ENCODE results near the gene GNA14. TPM values are rescaled to one million over a fixed set of nuclear protein-coding genes. Genes with fewer than 3 reads are reported as not detected.

GNA14 gene
- total RNA-seq, 1 donor from 2014 or later: 15.6 TPM

GRCh38 chr9:77391834-77392233, 256.3 kb downstream of the GNA14 start:
- no peaks in the 10 kb centered on the region for H3K27me3 ChIP-seq (ENCODE audit: low read depth)
- intact Hi-C loops (cut with DNase I): no loop called here
- no peak for TF ChIP-seq CTCF (IDR thresholded peaks at IDR 0.05)
- H3K4me1 ChIP-seq: no peaks in the 10 kb centered on the region
- DNase-seq: no peak
- no peak overlapping the region for H3K27ac ChIP-seq
- no peaks in the 10 kb centered on the region for H3K9me3 ChIP-seq
- H3K36me3 ChIP-seq: no peaks in the 10 kb centered on the region
- no peak overlapping the region for H3K4me3 ChIP-seq
- no peak for ATAC-seq

- Histone ChIP-seq H3K4me1 (no peaks in the 10 kb centered on the region), H3K27ac (no peak overlapping the region), H3K36me3 (peaks cover 5% of the 10 kb centered on the region), H3K9me3 (no peaks in the 10 kb centered on the region), H3K27me3 (ENCODE audit: low read depth) (no peaks in the 10 kb centered on the region), H3K4me3 (no peak overlapping the region)
- DNase-seq: no peak
- intact Hi-C loops (cut with DNase I): no loop called here
- TF ChIP-seq CTCF (IDR thresholded peaks at IDR 0.05): no peak
- ATAC-seq: no peak
Measured at GRCh38 chr9:77386187-77386586, 261.9 kb downstream of the GNA14 start.

- no peaks in the 10 kb centered on the region for H3K9me3 ChIP-seq
- ATAC-seq (no peak), DNase-seq (no peak)
- no peak overlapping the region for H3K4me3 ChIP-seq
- intact Hi-C loops (cut with DNase I): no loop called here
- H3K27me3 ChIP-seq (ENCODE audit: low read depth): no peaks in the 10 kb centered on the region
- TF ChIP-seq CTCF (IDR thresholded peaks at IDR 0.05): no peak
- no peak overlapping the region for H3K27ac ChIP-seq
- no peaks in the 10 kb centered on the region for H3K4me1 ChIP-seq
- H3K36me3 ChIP-seq: peaks cover 5% of the 10 kb centered on the region
Measured at GRCh38 chr9:77384406-77384805, 263.7 kb downstream of the GNA14 start.

- intact Hi-C loops (cut with DNase I): no loop called here
- H3K4me3 ChIP-seq: no peak overlapping the region
- DNase-seq (no peak), ATAC-seq (no peak)
- H3K9me3 ChIP-seq: no peaks in the 10 kb centered on the region
- no peak for TF ChIP-seq CTCF (IDR thresholded peaks at IDR 0.05)
- peaks cover 4% of the 10 kb centered on the region for H3K36me3 ChIP-seq
- H3K4me1 ChIP-seq: no peaks in the 10 kb centered on the region
- H3K27ac ChIP-seq: no peak overlapping the region
- H3K27me3 ChIP-seq (ENCODE audit: low read depth): no peaks in the 10 kb centered on the region
Measured at GRCh38 chr9:77375956-77376532, 272.1 kb downstream of the GNA14 start.

GRCh38 chr9:77374266-77374665, 273.9 kb downstream of the GNA14 start:
- intact Hi-C loops (cut with DNase I): no loop called here
- DNase-seq (no peak), ATAC-seq (no peak)
- no peaks in the 10 kb centered on the region for H3K9me3 ChIP-seq
- H3K4me1 ChIP-seq: no peaks in the 10 kb centered on the region
- H3K36me3 ChIP-seq: peaks cover 22% of the 10 kb centered on the region
- TF ChIP-seq CTCF (IDR thresholded peaks at IDR 0.05): no peak
- no peaks in the 10 kb centered on the region for H3K27me3 ChIP-seq (ENCODE audit: low read depth)
- no peak overlapping the region for H3K4me3 ChIP-seq
- no peak overlapping the region for H3K27ac ChIP-seq
